NCI-H2196 (cell line): ENCODE measurements around the gene WLS.
"Not testable (repeated sequence)": the region's sequence is repeated elsewhere in the genome, so short reads cannot be mapped to it uniquely, and the experiment has no call there.

Experiments
- DNase-seq: peaks from one replicate; lab custom pipeline; 2025; ENCODE audit not compliant: unreplicated experiment; lab: John Stamatoyannopoulos, UW

Gene WLS

GRCh38 chr1:68232289-68233148 is at the start of gene WLS:
TSS of gene WLS (minus strand) at chr1:68232523. CDS start at chr1:68232299, 224 bp downstream.
- DNase-seq = peak; percentile 26

- no peak for DNase-seq
Observed at GRCh38 chr1:68280286-68280685, 48.0 kb upstream of the WLS start.

GRCh38 chr1:68279846-68280245 is 47.5 kb upstream of the WLS start:
- DNase-seq = no peak

GRCh38 chr1:68278221-68278620 is 45.9 kb upstream of the WLS start:
- DNase-seq = no peak

GRCh38 chr1:68276448-68276847 is 44.1 kb upstream of the WLS start:
- no peak for DNase-seq

GRCh38 chr1:68273530-68273929 is 41.2 kb upstream of the WLS start:
- no peak for DNase-seq

GRCh38 chr1:68271596-68271995 is 39.3 kb upstream of the WLS start:
- no peak for DNase-seq

GRCh38 chr1:68270951-68271350 is 38.6 kb upstream of the WLS start:
- no peak for DNase-seq

- DNase-seq = no peak
Observed at GRCh38 chr1:68269637-68270430, 37.5 kb upstream of the WLS start.

GRCh38 chr1:68268896-68269483 is 36.7 kb upstream of the WLS start:
- no peak for DNase-seq

GRCh38 chr1:68256824-68257223 is 24.5 kb upstream of the WLS start:
- DNase-seq = not testable (repeated sequence)

- DNase-seq = no peak
Observed at GRCh38 chr1:68255301-68255700, 23.0 kb upstream of the WLS start.

GRCh38 chr1:68254667-68255226 is 22.4 kb upstream of the WLS start:
- no peak for DNase-seq

GRCh38 chr1:68237040-68237439 is 4.7 kb upstream of the WLS start:
- no peak for DNase-seq

- no peak for DNase-seq
Observed at GRCh38 chr1:68234094-68234493, 1.8 kb upstream of the WLS start.

- DNase-seq = no peak
Observed at GRCh38 chr1:68233202-68233601, 879 bp upstream of the WLS start.

- peak; percentile 41 for DNase-seq
Observed at GRCh38 chr1:68231627-68232288, 565 bp downstream of the WLS start.

GRCh38 chr1:68230901-68231626 is 1.3 kb downstream of the WLS start:
- no peak for DNase-seq

- DNase-seq = no peak
Observed at GRCh38 chr1:68230484-68230802, 1.9 kb downstream of the WLS start.
